ENCODE results near the gene MIAT.
"Not testable (repeated sequence)": the region's sequence is repeated elsewhere in the genome, so short reads cannot be mapped to it uniquely, and the experiment has no call there.

The MIAT gene

DNA sequence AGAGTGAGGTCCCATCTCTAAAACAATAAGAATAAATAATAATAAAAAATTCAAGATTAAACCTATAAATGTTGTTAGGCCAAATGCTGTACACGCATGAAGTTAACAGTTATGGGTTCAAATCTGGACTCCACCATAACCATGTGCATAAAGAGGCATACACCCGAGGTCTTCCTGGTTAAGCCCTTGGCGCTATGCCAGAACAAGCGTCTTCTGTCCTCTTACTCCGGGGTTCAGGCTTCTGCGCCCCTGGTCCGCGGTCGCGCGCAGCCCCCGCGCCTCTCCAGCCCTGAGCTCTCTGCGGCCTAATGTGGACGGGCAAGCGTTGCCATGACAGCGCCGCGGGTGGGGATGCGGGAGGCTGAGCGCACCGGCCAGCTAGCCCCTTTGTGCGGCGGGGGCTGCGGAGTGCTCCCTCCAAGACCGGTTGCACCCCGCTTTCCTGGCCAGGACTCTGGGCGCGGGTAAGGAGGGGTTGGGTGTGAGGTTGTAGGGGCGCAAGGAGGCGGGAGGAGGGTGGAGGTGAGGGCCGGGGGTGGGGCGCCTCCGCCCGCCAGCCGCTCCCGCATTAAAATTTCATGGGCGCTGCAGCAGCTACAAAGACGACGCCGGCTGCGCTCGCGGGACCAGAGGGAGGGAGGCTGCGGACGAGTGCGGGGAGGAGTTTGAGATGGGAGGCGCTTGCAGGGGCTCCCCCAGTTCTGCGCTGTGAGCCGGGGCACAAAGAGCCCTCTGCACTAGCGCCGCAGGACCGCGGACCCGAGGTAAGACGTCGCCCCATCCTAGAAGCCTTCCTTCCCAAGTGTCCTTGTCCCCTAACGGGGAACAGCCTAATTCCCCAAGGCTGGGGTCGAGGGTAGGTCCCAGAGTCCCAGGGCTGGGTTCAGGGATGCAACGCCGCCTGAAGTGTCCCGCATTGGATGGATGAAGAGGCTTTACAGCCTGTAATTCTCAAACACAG is at the start of gene MIAT:
Gene MIAT, plus strand, starts transcription at position 698 of the 961 bp plus-strand sequence.
- DNase-seq, result peak; percentile 70 to 76

DNA sequence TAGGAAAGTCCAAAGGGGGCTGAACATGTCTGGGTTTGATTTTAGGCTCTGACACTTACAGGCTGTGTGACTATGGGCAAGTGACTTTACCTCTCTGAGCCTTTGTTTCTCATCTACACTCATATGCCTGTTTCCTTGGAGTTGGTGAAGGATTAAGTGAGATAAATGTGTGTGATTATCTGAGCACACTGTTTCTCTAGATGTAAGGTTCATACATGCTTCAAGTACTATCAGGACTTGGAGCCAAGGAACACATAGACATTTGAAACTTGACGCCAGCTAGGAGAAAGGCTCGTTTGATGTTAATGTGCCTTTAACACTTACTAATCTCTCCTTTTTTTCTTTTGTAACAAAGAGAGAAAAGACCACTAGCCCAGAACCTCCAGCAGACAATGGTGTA is 49.3 kb upstream of the MIAT start:
- no peak for DNase-seq
- TF ChIP-seq POLR2A (IDR thresholded peaks at IDR 0.05; ENCODE audit: low read length) (no peak), GATA1 (IDR thresholded peaks at IDR 0.05; ENCODE audit: low read depth, low read length) (no peak)

More for the DNA sequence above, at the start of gene MIAT:
- TF ChIP-seq GATA1 (IDR thresholded peaks at IDR 0.05; ENCODE audit: low read depth, low read length), result no peak

DNA sequence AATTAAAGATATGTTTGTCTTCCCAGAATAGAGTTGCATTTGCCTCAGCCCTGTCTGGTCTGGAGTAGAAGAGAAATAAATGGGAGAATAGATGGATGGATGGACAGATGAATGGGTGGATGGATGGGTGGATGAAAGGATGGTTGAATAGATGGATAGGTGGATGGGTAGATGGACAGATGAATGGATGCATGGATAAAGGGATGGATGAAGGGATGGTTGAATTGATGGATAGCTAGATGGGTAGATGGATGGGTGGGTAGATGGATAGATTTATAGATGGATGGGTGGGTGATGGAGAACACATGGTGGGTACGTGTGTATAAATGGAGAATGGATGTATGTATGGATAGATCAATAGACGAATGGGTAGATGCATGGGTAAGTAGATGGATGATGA is 48.1 kb upstream of the MIAT start:
- no peak for TF ChIP-seq POLR2A (IDR thresholded peaks at IDR 0.05; ENCODE audit: low read length)
- TF ChIP-seq GATA1 (IDR thresholded peaks at IDR 0.05; ENCODE audit: low read depth, low read length), result no peak
- DNase-seq, result no peak

GRCh38 chr22:26610072-26610958 is 47.1 kb upstream of the MIAT start:
- no peak for TF ChIP-seq GATA1 (IDR thresholded peaks at IDR 0.05; ENCODE audit: low read depth, low read length)
- no peak for TF ChIP-seq POLR2A (IDR thresholded peaks at IDR 0.05; ENCODE audit: low read length)
- DNase-seq, result no peak

DNA sequence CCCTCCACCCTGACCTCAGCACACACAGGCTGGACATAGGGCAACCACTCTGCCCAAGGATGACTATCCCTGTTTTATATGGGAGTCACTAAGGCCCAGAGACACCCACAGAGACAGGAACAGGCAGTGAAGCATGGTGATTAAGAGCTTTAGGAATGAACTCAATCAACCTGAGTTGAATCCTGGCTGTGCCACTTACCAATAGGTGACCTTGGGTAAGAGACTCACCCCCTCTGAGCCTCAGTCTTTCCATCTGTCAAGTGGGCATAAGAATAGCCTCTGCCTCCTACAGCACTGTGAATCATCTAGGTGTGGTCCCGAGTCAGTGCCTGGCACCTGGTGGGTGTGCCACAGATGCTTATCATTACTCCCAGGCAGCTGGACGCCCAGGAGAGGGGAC is 46.4 kb upstream of the MIAT start:
- peak; percentile 21 to 22 for DNase-seq
- no peak for TF ChIP-seq POLR2A (IDR thresholded peaks at IDR 0.05; ENCODE audit: low read length)
- no peak for TF ChIP-seq GATA1 (IDR thresholded peaks at IDR 0.05; ENCODE audit: low read depth, low read length)

DNA sequence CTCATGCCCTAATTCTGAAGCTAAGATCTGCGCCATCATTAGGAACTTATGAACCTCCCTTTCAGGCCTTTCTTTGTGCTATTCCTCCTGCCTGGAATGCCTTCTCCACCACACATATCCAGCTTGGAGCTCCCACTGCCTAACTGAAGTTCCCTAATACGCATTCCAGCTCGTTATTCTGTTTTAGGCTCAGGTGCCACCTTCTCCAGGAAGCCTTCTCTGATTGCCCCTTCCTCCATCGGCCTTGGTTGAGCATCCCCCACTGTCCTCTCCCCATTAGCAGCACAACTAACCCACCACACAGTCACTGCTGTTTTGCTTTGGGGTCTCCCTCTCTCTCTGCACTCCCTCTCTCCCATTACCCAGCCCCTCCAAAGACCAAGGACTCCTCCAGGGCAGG is 44.7 kb upstream of the MIAT start:
- TF ChIP-seq GATA1 (IDR thresholded peaks at IDR 0.05; ENCODE audit: low read depth, low read length) (no peak), POLR2A (IDR thresholded peaks at IDR 0.05; ENCODE audit: low read length) (no peak)
- no peak for DNase-seq

DNA sequence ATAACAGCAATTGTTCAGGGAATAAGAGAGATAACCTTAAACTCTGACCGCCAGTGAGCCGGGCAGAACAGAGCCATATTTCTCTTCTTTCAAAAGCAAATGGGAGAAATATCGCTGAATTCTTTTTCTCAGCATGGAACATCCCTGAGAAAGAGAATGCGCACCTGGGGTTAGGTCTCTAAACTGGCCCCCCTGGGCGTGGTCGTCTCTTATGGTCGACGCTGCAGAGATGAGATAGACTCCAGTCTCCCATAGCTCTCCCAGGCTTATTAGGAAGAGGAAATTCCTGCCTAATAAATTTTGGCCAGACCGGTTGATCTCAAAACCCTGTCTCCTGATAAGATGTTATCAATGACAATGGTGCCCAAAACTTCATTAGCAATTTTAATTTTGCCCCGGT is 43.6 kb upstream of the MIAT start:
- DNase-seq, result not testable (repeated sequence)

- TF ChIP-seq GATA1 (IDR thresholded peaks at IDR 0.05; ENCODE audit: low read depth, low read length), result no peak
- no peak for TF ChIP-seq POLR2A (IDR thresholded peaks at IDR 0.05; ENCODE audit: low read length)
- no peak for DNase-seq
These were observed 43.1 kb upstream of the MIAT start for GRCh38 chr22:26614322-26614721.

DNA sequence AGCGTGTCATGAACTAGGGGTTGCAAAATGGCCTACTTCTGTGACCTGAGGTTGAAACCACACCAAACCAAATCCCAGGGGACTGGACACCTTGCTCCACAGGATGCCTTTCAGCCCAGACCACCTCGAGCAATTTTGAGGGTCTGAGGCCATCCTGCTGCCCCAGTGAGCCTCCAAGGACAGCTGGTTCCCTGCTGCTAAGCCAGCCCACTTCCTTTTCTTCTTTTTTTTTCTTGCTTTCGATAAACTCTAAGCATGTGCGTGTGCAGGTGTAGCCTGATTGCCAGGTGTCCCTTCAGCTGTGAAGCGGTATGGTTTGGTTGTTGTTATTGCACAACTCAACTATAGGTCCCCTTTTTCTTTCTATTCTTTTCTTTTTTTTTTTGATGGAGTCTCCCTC is 42.2 kb upstream of the MIAT start:
- TF ChIP-seq GATA1 (IDR thresholded peaks at IDR 0.05; ENCODE audit: low read depth, low read length) (no peak), POLR2A (IDR thresholded peaks at IDR 0.05; ENCODE audit: low read length) (no peak)
- DNase-seq, result no peak

DNA sequence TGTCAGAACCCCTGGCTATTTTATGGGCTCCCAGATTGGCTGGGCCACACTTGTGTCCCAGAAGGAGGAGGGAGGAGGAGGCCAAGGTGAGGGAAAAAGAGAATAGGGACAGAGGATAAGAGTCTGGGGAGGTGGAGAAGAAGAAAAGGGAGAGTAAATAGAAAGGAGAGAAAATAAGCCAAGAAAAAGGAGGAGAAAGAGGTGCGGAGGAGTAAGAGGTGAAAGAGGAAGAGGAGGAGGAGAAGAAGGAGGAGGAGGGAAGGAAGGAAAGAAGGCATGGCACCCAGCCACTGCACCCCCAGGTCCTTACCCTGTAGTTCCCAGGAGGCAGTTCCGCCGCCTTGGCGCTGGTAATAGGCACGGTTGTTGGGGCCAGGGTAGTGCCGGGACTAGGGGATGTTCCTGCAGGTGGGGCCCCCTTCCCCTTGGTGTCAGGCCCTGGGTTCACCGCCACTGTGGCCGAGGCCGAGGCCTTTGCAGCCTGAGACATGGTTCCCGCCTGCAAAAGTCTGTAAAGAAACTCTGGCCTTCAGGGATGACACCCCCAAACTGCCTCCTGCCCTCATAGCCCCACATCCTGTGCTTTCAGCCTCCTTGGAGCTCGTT is 41.5 kb upstream of the MIAT start:
- no peak for DNase-seq
- TF ChIP-seq GATA1 (IDR thresholded peaks at IDR 0.05; ENCODE audit: low read depth, low read length) (no peak), POLR2A (IDR thresholded peaks at IDR 0.05; ENCODE audit: low read length) (no peak)

- DNase-seq, result no peak
- no peak for TF ChIP-seq POLR2A (IDR thresholded peaks at IDR 0.05; ENCODE audit: low read length)
- no peak for TF ChIP-seq GATA1 (IDR thresholded peaks at IDR 0.05; ENCODE audit: low read depth, low read length)
These were observed 40.7 kb upstream of the MIAT start for GRCh38 chr22:26616650-26617049.

DNA sequence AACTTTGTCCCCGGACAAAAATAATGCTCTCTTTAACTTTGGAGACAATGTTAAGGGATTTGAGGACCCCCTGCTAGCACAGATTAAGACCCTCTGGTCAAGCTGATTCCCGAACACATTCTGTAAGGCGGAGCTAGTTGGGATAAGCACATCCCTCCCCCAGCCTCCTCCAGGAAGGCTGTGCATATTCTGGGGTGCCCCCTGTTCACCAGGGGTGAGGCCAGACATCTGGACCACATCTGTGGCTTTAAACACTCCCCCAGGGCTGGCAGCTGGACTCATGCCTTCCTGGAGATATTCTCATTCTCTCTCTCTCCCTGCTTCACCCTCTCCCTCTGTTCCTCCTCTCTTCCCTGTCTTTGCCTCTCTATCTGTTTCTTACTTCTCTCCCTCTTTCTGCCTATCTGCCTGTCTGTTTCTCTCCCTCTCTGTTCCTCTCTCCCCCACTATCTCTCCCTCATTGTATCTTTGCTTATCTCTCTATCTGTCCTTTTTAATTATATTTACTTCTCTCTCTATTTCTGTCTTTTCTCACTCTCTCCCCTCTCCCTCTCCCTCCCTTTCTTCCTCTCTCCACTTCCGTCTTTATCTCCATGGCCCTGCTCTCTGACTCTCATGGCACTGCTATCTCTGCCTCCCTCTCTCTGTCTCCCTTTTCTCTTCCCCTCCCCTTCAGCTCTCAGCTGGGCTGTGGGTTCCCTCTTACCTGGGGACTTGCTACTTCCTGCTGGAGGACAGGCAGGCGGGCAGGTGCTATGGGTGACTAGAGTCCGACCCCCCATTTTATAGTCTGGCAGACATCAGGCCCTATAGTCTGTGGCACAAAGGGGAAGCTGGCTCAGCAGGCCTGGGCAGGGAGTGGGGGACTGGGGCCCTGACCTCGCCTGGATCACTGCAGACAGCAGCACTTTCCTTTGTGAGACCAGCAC is 39.9 kb upstream of the MIAT start, which contains the start of gene CRYBB1:
Gene CRYBB1, minus strand, starts transcription at position 757 of the 929 bp plus-strand sequence. CDS start 1,708 bp downstream, outside the sequence.
- TF ChIP-seq GATA1 (IDR thresholded peaks at IDR 0.05; ENCODE audit: low read depth, low read length) (no peak), POLR2A (IDR thresholded peaks at IDR 0.05; ENCODE audit: low read length) (no peak)
- DNase-seq, result peak; percentile 62 to 68

DNA sequence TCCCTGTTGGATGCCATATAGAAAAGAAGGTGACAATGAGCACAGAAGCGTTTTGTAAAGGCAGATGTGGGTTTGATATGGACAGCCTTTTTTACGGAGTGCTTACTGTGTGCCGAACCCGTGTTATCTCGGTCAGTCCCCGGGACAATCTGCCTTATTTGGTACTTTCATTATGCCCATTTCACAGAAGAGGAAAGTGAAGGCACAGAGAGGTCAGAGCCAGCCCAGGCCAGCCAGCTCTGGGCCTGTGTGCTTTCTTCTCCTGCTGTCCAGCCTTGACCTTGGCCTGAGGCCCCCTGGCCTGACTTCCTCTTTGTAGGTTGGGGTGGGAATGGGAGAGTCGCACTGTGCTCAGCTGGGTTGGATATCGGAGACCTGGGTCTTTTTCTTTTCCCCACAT is 38.9 kb upstream of the MIAT start:
- TF ChIP-seq POLR2A (IDR thresholded peaks at IDR 0.05; ENCODE audit: low read length), result no peak
- no peak for TF ChIP-seq GATA1 (IDR thresholded peaks at IDR 0.05; ENCODE audit: low read depth, low read length)
- peak in 1 of 2 experiments; percentile 23 for DNase-seq

Measured in erythroblast (primary cell).